ENCODE results near the gene VPS8.
"Not testable (repeated sequence)": the region's sequence is repeated elsewhere in the genome, so short reads cannot be mapped to it uniquely, and the experiment has no call there.

VPS8 gene

GRCh38 chr3:184970186-184970585 lies 158.2 kb downstream of the VPS8 start:
- H3K4me1 ChIP-seq (ENCODE audit: control insufficient read depth, insufficient read depth, low read length): no peaks in the 10 kb centered on the region

GRCh38 chr3:184977796-184978195 lies 165.8 kb downstream of the VPS8 start:
- no peaks in the 10 kb centered on the region for H3K9me3 ChIP-seq (ENCODE audit: control insufficient read depth, low read length)
- H3K27me3 ChIP-seq (ENCODE audit: control insufficient read depth, insufficient read depth, low read length, poor library complexity, severe bottlenecking): no peaks in the 10 kb centered on the region
- H3K27ac ChIP-seq (ENCODE audit: insufficient read depth, low read depth, low read length, poor library complexity, severe bottlenecking): no peak overlapping the region
- WGBS, 2 experiments: 95 to 96% methylated on average over 1 of the region's 1 CpG
- no peak overlapping the region for H3K4me3 ChIP-seq (ENCODE audit: insufficient read depth, low read depth, low read length)
- no peaks in the 10 kb centered on the region for H3K4me1 ChIP-seq (ENCODE audit: control insufficient read depth, insufficient read depth, low read length)
- H3K36me3 ChIP-seq (ENCODE audit: control insufficient read depth, insufficient read depth, low read length): no peaks in the 10 kb centered on the region

More at GRCh38 chr3:184970186-184970585, 158.2 kb downstream of the VPS8 start:
- Histone ChIP-seq H3K36me3 (ENCODE audit: control insufficient read depth, insufficient read depth, low read length) (peaks cover 3% of the 10 kb centered on the region), H3K27me3 (ENCODE audit: control insufficient read depth, insufficient read depth, low read length, poor library complexity, severe bottlenecking) (no peaks in the 10 kb centered on the region), H3K27ac (ENCODE audit: insufficient read depth, low read depth, low read length, poor library complexity, severe bottlenecking) (no peak overlapping the region), H3K4me3 (ENCODE audit: insufficient read depth, low read depth, low read length) (no peak overlapping the region), H3K9me3 (ENCODE audit: control insufficient read depth, low read length) (no peaks in the 10 kb centered on the region)
- 87 to 90% methylated on average over 3 of the region's 3 CpGs for WGBS, 2 experiments

DNA sequence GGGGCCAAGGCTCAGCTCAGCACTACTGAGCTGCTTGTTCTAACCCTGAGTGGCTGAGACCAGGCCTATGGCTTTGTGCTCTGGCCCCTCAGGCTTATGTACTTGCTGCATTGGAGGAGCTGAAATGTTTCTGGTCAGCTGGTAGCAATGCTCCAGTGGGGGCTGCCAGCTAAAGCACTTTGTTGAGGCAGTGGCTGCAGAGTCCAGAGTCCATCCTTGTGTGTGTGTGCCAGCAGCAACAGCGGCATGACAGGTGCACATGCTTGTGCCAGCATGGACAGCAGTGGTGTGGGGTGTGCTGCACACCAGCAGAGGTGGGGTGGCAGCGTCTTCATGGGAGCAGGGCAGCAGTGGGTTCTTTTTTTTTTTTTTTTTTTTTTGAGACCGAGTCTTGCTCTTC lies 169.1 kb downstream of the VPS8 start:
- no peak overlapping the region for H3K27ac ChIP-seq (ENCODE audit: insufficient read depth, low read depth, low read length, poor library complexity, severe bottlenecking)
- no peaks in the 10 kb centered on the region for H3K36me3 ChIP-seq (ENCODE audit: control insufficient read depth, insufficient read depth, low read length)
- no peaks in the 10 kb centered on the region for H3K9me3 ChIP-seq (ENCODE audit: control insufficient read depth, low read length)
- no peaks in the 10 kb centered on the region for H3K4me1 ChIP-seq (ENCODE audit: control insufficient read depth, insufficient read depth, low read length)
- H3K27me3 ChIP-seq (ENCODE audit: control insufficient read depth, insufficient read depth, low read length, poor library complexity, severe bottlenecking): no peaks in the 10 kb centered on the region
- H3K4me3 ChIP-seq (ENCODE audit: insufficient read depth, low read depth, low read length): no peak overlapping the region
- WGBS, 2 experiments: 98 to 99% methylated on average over 3 of the region's 3 CpGs

DNA sequence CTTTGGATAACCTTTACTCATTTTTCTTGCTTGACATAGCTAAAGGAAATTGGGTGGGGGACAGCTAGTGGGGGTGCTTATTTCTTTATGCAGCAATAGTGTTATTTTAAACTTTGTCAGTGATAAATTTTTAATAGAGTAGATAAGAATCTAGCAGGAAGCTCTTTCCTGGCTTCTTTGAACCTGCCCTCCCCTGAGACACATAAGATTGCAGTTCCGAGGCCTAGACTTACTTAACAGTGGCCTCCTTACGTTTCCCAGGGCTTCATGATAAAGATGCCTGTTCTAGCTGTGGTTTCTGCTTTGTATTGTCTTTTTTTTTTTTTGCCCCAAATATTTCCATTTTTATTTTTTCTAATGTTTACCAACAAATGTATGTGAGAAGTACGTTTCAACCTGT lies 170.1 kb downstream of the VPS8 start:
- Histone ChIP-seq H3K27ac (ENCODE audit: insufficient read depth, low read depth, low read length, poor library complexity, severe bottlenecking) (no peak overlapping the region), H3K4me1 (ENCODE audit: control insufficient read depth, insufficient read depth, low read length) (no peaks in the 10 kb centered on the region), H3K9me3 (ENCODE audit: control insufficient read depth, low read length) (no peaks in the 10 kb centered on the region), H3K36me3 (ENCODE audit: control insufficient read depth, insufficient read depth, low read length) (no peaks in the 10 kb centered on the region), H3K4me3 (ENCODE audit: insufficient read depth, low read depth, low read length) (no peak overlapping the region), H3K27me3 (ENCODE audit: control insufficient read depth, insufficient read depth, low read length, poor library complexity, severe bottlenecking) (no peaks in the 10 kb centered on the region)
- 84 to 100% methylated on average over 1 to 3 of the region's 3 CpGs for WGBS, 2 experiments

DNA sequence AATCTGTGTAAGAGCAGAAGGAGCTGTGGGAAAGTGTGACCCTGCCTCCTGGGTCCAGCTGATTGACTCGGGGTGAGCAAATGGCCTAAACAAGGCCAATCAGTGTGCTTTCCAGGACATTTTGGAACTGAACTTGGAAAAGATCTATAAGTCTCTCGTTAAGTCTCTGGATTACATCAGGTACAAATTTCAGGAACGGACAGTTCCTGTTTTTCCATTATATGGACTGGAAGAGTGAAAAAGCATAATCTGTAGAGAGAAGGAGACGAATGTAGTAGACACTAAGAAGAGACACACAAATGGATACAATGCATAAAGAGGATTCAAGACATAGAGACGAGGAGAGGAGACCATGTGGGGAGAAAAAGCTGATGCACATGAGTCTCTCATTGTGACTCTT lies 173.6 kb downstream of the VPS8 start:
- H3K9me3 ChIP-seq (ENCODE audit: control insufficient read depth, low read length): no peaks in the 10 kb centered on the region
- H3K4me1 ChIP-seq (ENCODE audit: control insufficient read depth, insufficient read depth, low read length): no peaks in the 10 kb centered on the region
- no peak overlapping the region for H3K4me3 ChIP-seq (ENCODE audit: insufficient read depth, low read depth, low read length)
- H3K36me3 ChIP-seq (ENCODE audit: control insufficient read depth, insufficient read depth, low read length): no peaks in the 10 kb centered on the region
- no peaks in the 10 kb centered on the region for H3K27me3 ChIP-seq (ENCODE audit: control insufficient read depth, insufficient read depth, low read length, poor library complexity, severe bottlenecking)
- WGBS, 2 experiments: 95 to 96% methylated on average over 5 of the region's 5 CpGs
- no peak overlapping the region for H3K27ac ChIP-seq (ENCODE audit: insufficient read depth, low read depth, low read length, poor library complexity, severe bottlenecking)

DNA sequence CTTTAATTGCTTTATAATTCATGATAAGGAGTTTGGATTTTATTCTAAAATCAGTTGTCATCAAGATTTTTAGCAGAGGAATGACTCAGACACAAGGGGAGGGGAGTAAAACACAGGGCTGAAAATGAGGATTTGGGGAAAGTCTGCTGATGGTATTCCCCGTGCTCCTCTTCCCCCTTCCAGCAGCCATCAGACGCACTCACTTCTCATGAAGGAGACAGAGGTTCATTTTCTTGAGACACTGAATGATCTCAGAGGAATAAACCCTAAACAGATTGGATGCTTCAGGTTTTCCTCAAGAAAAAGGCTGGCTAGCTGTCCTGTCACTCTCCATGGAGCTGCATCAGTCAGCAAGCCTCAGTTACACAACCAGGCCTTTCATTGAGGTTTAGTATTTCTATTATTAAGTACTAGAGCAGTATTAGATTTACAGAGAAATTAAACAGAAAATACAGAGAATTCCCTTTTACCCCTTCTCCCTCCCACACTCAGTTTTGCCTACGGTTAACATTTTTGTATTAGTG lies 174.5 kb downstream of the VPS8 start:
- WGBS, 2 experiments: 95 to 100% methylated on average over 2 of the region's 3 CpGs
- no peak overlapping the region for H3K4me3 ChIP-seq (ENCODE audit: insufficient read depth, low read depth, low read length)
- no peaks in the 10 kb centered on the region for H3K9me3 ChIP-seq (ENCODE audit: control insufficient read depth, low read length)
- no peaks in the 10 kb centered on the region for H3K4me1 ChIP-seq (ENCODE audit: control insufficient read depth, insufficient read depth, low read length)
- no peaks in the 10 kb centered on the region for H3K36me3 ChIP-seq (ENCODE audit: control insufficient read depth, insufficient read depth, low read length)
- H3K27me3 ChIP-seq (ENCODE audit: control insufficient read depth, insufficient read depth, low read length, poor library complexity, severe bottlenecking): no peaks in the 10 kb centered on the region
- H3K27ac ChIP-seq (ENCODE audit: insufficient read depth, low read depth, low read length, poor library complexity, severe bottlenecking): no peak overlapping the region

GRCh38 chr3:184993394-184993793 lies 181.4 kb downstream of the VPS8 start:
- Histone ChIP-seq H3K9me3 (ENCODE audit: control insufficient read depth, low read length) (no peaks in the 10 kb centered on the region), H3K36me3 (ENCODE audit: control insufficient read depth, insufficient read depth, low read length) (peaks cover 16% of the 10 kb centered on the region), H3K27me3 (ENCODE audit: control insufficient read depth, insufficient read depth, low read length, poor library complexity, severe bottlenecking) (no peaks in the 10 kb centered on the region), H3K27ac (ENCODE audit: insufficient read depth, low read depth, low read length, poor library complexity, severe bottlenecking) (no peak overlapping the region), H3K4me1 (ENCODE audit: control insufficient read depth, insufficient read depth, low read length) (no peaks in the 10 kb centered on the region), H3K4me3 (ENCODE audit: insufficient read depth, low read depth, low read length) (no peak overlapping the region)
- 92 to 98% methylated on average over 1 of the region's 1 CpG for WGBS, 2 experiments

DNA sequence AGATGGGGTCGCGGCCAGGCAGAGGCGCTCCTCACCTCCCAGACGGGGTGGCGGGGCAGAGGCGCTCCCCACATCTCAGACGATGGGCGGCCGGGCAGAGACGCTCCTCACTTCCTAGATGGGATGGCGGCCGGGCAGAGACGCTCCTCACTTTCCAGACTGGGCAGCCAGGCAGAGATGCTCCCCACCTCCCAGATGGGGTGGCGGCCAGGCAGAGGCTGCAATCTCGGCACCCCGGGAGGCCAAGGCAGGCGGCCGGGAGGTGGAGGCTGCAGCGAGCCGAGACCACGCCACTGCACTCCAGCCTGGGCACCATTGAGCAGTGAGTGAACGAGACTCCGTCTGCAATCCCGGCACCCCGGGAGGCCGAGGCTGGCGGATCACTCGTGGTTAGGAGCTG lies 191.9 kb downstream of the VPS8 start:
- WGBS, 2 experiments: 94 to 97% methylated on average over 28 of the region's 28 CpGs
- not testable (repeated sequence) for H3K4me3 ChIP-seq (ENCODE audit: insufficient read depth, low read depth, low read length); H3K27me3 ChIP-seq (ENCODE audit: control insufficient read depth, insufficient read depth, low read length, poor library complexity, severe bottlenecking); H3K27ac ChIP-seq (ENCODE audit: insufficient read depth, low read depth, low read length, poor library complexity, severe bottlenecking); H3K4me1 ChIP-seq (ENCODE audit: control insufficient read depth, insufficient read depth, low read length); H3K36me3 ChIP-seq (ENCODE audit: control insufficient read depth, insufficient read depth, low read length); H3K9me3 ChIP-seq (ENCODE audit: control insufficient read depth, low read length)

DNA sequence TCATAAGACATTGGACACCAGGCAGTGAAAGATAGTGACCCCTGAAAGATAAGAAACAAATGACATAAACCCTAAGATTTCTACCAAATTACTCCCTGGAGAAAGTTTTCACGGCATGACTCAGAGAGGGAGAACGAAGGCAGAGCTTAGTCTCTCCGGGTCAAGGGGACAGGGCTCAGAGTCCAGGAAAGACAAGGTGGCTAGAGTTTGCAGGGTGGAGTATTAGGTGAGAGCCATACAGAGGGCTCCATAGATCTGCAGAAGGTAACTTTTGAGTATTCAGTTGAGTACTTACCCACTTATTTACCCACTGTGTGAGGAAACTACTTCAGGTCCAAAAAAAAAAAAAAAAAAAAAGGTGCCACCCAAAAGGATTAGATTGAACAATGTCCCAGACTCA lies 197.7 kb downstream of the VPS8 start:
- WGBS, 2 experiments: 93 to 98% methylated on average over 3 of the region's 3 CpGs
- H3K4me3 ChIP-seq (ENCODE audit: insufficient read depth, low read depth, low read length): no peak overlapping the region
- H3K27me3 ChIP-seq (ENCODE audit: control insufficient read depth, insufficient read depth, low read length, poor library complexity, severe bottlenecking): no peaks in the 10 kb centered on the region
- no peak overlapping the region for H3K27ac ChIP-seq (ENCODE audit: insufficient read depth, low read depth, low read length, poor library complexity, severe bottlenecking)
- H3K36me3 ChIP-seq (ENCODE audit: control insufficient read depth, insufficient read depth, low read length): no peaks in the 10 kb centered on the region
- no peaks in the 10 kb centered on the region for H3K9me3 ChIP-seq (ENCODE audit: control insufficient read depth, low read length)
- no peaks in the 10 kb centered on the region for H3K4me1 ChIP-seq (ENCODE audit: control insufficient read depth, insufficient read depth, low read length)

DNA sequence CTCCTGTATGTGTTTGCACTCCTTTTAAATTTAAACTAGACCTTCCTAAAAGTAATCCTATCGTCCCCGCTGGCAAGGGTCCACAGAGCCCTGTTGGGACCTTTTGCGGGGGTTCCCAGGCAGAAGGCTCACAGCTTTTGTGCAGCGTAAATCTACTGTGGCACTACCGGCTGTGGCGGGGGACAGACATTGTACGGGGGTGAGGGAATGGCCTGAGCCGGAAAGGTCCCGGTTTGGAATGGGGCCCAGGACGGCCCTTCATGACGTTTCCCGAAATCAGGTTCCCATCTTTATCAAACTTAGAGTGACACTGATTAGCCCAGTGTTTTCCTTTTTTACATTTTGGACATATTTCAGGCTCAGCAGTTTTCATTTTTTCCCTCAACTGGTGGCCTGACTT lies 205.6 kb downstream of the VPS8 start:
- H3K4me3 ChIP-seq (ENCODE audit: insufficient read depth, low read depth, low read length); H3K36me3 ChIP-seq (ENCODE audit: control insufficient read depth, insufficient read depth, low read length); H3K9me3 ChIP-seq (ENCODE audit: control insufficient read depth, low read length); H3K27me3 ChIP-seq (ENCODE audit: control insufficient read depth, insufficient read depth, low read length, poor library complexity, severe bottlenecking); H3K27ac ChIP-seq (ENCODE audit: insufficient read depth, low read depth, low read length, poor library complexity, severe bottlenecking); H3K4me1 ChIP-seq (ENCODE audit: control insufficient read depth, insufficient read depth, low read length): not testable (repeated sequence)
- 91 to 95% methylated on average over 12 of the region's 12 CpGs for WGBS, 2 experiments

DNA sequence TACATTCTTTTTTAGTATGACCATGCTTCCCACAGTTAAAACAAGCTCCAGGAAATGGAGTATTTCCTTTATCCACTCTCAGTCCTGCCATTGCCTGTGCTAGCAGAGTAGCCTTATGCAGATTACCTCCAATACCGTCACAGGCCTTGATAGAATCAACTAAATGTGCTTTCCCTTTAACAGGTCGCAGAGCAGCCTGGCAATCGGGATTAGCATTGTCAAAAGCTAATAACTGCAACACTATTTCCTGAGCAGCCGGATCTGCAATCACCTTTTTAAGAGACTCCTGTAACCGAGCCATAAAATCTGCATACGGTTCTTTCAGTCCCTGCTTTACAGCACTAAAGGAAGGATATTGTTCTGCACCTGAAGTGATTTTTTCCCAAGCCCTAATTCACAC lies 206.0 kb downstream of the VPS8 start:
- not testable (repeated sequence) for H3K4me1 ChIP-seq (ENCODE audit: control insufficient read depth, insufficient read depth, low read length); H3K27me3 ChIP-seq (ENCODE audit: control insufficient read depth, insufficient read depth, low read length, poor library complexity, severe bottlenecking); H3K36me3 ChIP-seq (ENCODE audit: control insufficient read depth, insufficient read depth, low read length); H3K4me3 ChIP-seq (ENCODE audit: insufficient read depth, low read depth, low read length); H3K27ac ChIP-seq (ENCODE audit: insufficient read depth, low read depth, low read length, poor library complexity, severe bottlenecking); H3K9me3 ChIP-seq (ENCODE audit: control insufficient read depth, low read length)
- WGBS, 2 experiments: 91 to 94% methylated on average over 6 of the region's 6 CpGs
